Measurements from ENCODE around the gene RASGEF1C. TPM values are rescaled to one million over a fixed set of nuclear protein-coding genes. Genes with fewer than 3 reads are reported as not detected.

The RASGEF1C gene
- total RNA-seq, 1 donor from 2014 or later: 10.3 TPM

DNA sequence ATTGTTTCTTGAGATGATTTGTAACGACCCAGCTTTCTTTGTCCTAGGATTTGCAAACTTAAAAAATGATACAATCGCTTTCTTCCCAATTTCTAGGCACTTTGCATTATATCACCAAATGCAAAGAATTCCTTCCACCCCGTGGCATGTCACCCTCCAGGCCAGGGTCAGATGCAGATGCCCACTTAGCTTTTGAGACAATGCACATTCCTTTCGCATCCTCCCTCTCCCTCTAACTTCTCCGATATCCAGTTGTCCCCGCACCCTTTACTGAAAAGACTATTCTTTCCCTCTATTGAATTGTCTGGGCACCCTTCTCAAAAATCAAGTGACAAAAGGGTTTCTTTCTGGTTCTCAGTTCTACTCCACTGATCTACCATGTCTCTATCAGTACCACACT lies 154.8 kb downstream of the RASGEF1C start:
- intact Hi-C loops (cut with DNase I): no loop called here
- no peak for ATAC-seq

DNA sequence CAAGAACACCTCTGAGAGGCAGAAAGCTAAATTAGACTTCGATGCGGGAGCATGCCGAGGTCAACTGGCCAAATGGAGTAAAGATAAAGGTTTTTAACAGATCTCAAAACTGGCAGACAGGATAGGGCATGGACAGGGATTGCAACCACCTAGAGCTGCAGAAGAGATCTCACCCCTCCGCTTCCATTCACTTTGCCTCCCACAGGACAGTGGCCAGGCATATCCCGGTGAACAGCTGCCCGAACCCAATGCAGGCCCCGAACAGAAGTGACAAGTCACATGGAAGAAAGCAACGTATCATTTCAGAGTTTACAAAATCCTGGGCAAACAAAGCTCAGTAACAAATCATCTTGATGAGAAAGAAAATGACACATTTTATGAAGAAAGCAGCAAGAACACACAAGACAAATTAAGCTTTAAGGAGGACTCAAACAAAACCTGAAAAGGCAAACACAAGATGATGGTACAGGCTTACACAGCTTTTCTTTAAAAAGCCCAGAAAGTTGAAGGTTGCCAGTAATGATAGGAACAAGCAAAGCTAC lies 155.9 kb downstream of the RASGEF1C start:
- no peak for ATAC-seq
- intact Hi-C loops (cut with DNase I): no loop called here
- DNase-seq (ENCODE audit: low spot score): no peak

More for the DNA sequence above, 154.8 kb downstream of the RASGEF1C start:
- DNase-seq (ENCODE audit: low spot score): no peak

DNA sequence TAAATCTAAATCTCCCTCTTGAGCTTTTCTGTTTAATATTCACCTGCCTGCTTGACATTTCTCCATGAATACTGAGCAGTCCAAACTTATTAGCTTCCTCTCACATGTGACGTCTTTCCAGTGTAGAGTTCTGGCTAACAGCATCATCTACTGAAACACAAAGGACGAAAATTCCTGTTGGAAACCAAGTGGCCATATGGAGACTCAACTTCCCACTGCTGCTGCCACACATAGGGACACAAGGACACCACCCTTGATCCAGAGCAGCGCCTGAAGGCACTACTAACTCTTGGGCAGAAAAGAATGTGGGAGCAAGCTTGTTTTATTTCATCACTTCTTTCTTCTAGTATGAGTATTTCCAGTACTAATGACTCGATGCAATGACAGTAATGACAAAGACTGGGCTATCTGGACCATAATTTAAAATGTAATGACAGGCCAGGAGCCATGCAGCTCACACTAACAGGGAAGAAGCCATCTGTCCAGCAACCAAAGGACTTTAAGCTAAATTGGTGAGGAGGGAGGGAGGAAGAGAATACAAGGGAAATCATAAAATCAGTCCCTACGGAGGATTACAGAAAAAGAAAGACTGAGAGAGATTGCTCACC lies 156.7 kb downstream of the RASGEF1C start:
- intact Hi-C loops (cut with DNase I): no loop called here
- ATAC-seq: no peak
- no peak for DNase-seq (ENCODE audit: low spot score)

Other genes starting within 250 kb of the RASGEF1C start
- 118 TPM for gene RNF130, start 137.5 kb downstream of the RASGEF1C start, total RNA-seq
- gene MAPK9, start 82.9 kb upstream of the RASGEF1C start, total RNA-seq: 34.4 TPM
- gene GFPT2, start 144.1 kb upstream of the RASGEF1C start, total RNA-seq: 39.8 TPM

All from sciatic nerve (tissue), 2 donors.